OCI-LY7 (cell line): ENCODE results near the gene TMEM9B. TPM values are rescaled to one million over a fixed set of nuclear protein-coding genes. Genes with fewer than 3 reads are reported as not detected.
"Not testable (repeated sequence)": the region's sequence is repeated elsewhere in the genome, so short reads cannot be mapped to it uniquely, and the experiment has no call there.

ENCODE experiments used
- BruUV-seq: library from RNA; stranded (reverse); fragments of 400-500 nt; replicated peaks from 2 replicates; lab custom pipeline; 2021; lab: Mats Ljungman, UMichigan
- CTCF ChIA-PET: fragments of 300-600 bp; sonication (Branson Sonifier 250); formaldehyde crosslinking; loops from one replicate; lab custom pipeline; 2022; ENCODE audit warnings: antibody characterized with exemption; ENCODE audit not compliant: unreplicated experiment; lab: Charles Lee
- POLR2A ChIA-PET: fragments of 300-600 bp; sonication (Branson Sonifier 250); formaldehyde crosslinking; loops from one replicate; lab custom pipeline; 2022; ENCODE audit warnings: antibody characterized with exemption; lab: Charles Lee
- DNase-seq: peaks from one replicate; pipeline ENCODE4 v3.0.0-alpha.2; 2015; ENCODE audit warnings: low spot score
- H2AFZ ChIP-seq: fragments of 200-600 bp; sonication (generic), shearing (Covaris generic); 2 replicates; pipeline ENCODE4 v1.6.1; 2014; ENCODE audit warnings: mild to moderate bottlenecking, antibody characterized with exemption, low read length, moderate library complexity
- H3K27ac ChIP-seq: fragments of 200-600 bp; sonication (generic); 2 replicates; pipeline ENCODE4 v1.5.1; 2014; ENCODE audit warnings: mixed run types, low read depth, mild to moderate bottlenecking, moderate library complexity, low read length, inconsistent platforms; ENCODE audit not compliant: poor library complexity, severe bottlenecking
- H3K36me3 ChIP-seq: fragments of 200-600 bp; sonication (generic); 2 replicates; pipeline ENCODE4 v1.6.1; 2014; ENCODE audit warnings: mild to moderate bottlenecking, antibody characterized with exemption, low read length, moderate library complexity, mixed read lengths; ENCODE audit not compliant: insufficient read depth
- H3K4me1 ChIP-seq: fragments of 200-600 bp; sonication (generic); 2 replicates; pipeline ENCODE4 v1.5.1; 2014; ENCODE audit warnings: mild to moderate bottlenecking, low read length; ENCODE audit not compliant: insufficient read depth, poor library complexity, severe bottlenecking
- H3K4me2 ChIP-seq: fragments of 200-600 bp; sonication (generic); 2 replicates; pipeline ENCODE4 v1.6.1; 2014; ENCODE audit warnings: mild to moderate bottlenecking, low read length
- H3K4me3 ChIP-seq: fragments of 200-600 bp; sonication (generic); 2 replicates; pipeline ENCODE4 v1.5.1; 2014; ENCODE audit warnings: mild to moderate bottlenecking, low read depth, low read length; ENCODE audit not compliant: poor library complexity, severe bottlenecking
- H3K79me2 ChIP-seq: fragments of 200-600 bp; sonication (generic); 2 replicates; pipeline ENCODE4 v1.6.1; 2016; ENCODE audit warnings: low read depth, mild to moderate bottlenecking, low read length, moderate library complexity, mixed read lengths; ENCODE audit not compliant: insufficient read depth
- H3K9me2 ChIP-seq: fragments of 200-600 bp; sonication (generic); 2 replicates; pipeline ENCODE4 v1.6.1; 2016; ENCODE audit warnings: mild to moderate bottlenecking, low read length, mixed read lengths; ENCODE audit not compliant: insufficient read depth
- H3K9me3 ChIP-seq: fragments of 200-600 bp; sonication (generic); 2 replicates; pipeline ENCODE4 v1.6.1; 2014; ENCODE audit warnings: mild to moderate bottlenecking, mixed run types, low read length, mixed read lengths
- H4K20me1 ChIP-seq: fragments of 200-600 bp; sonication (generic); 2 replicates; pipeline ENCODE4 v1.6.1; 2014; ENCODE audit warnings: mild to moderate bottlenecking, antibody characterized with exemption, low read length, moderate library complexity, mixed read lengths; ENCODE audit not compliant: insufficient read depth
- CTCF ChIP-seq: fragments of 200-600 bp; sonication (generic); conservative IDR thresholded peaks from 2 replicates; pipeline ENCODE4 v1.5.1; 2014; ENCODE audit warnings: mild to moderate bottlenecking, antibody characterized with exemption, low read length, moderate library complexity, mixed read lengths
- EZH2phosphoT487 ChIP-seq: fragments of 200-600 bp; sonication (generic); IDR thresholded peaks from 2 replicates; pipeline ENCODE4 v1.6.1; 2018; ENCODE audit warnings: low read depth, borderline replicate concordance, mild to moderate bottlenecking, mixed run types, antibody characterized with exemption, low read length, moderate library complexity, mixed read lengths
- intact Hi-C: fragments of 100-400 bp; cut with micrococcal nuclease; formaldehyde crosslinking; loops from one replicate; pipeline ENCODE4 v1.10.0; 2022; ENCODE audit not compliant: unreplicated experiment
- total RNA-seq, 2 experiments: library from RNA; depleted of rRNA in 1 of 2; stranded (reverse); fragments of >200 nt in 1 of 2; shearing (Covaris generic) in 1 of 2; gene quantifications; 2 replicates each; pipeline ENCODE4 v1.2.3, GENCODE V29; 2014 to 2022

TMEM9B gene
- total RNA-seq, 2 experiments from 2014 or later = 13.0 to 13.4 TPM

GRCh38 chr11:8937159-8937558 lies 27.1 kb downstream of the TMEM9B start:
- BruUV-seq = no TSS peak
- Histone ChIP-seq H3K27ac (no peak overlapping the region), H3K9me3 (no peaks in the 10 kb centered on the region), H2AFZ (no peak overlapping the region), H3K4me1 (no peaks in the 10 kb centered on the region), H3K4me3 (no peak overlapping the region), H3K36me3 (no peaks in the 10 kb centered on the region), H3K4me2 (0 out of 2 replicates have a peak overlapping the region, but pooled peaks have one; percentile 8), H3K9me2 (no peaks in the 10 kb centered on the region), H3K79me2 (no peaks in the 10 kb centered on the region), H4K20me1 (no peaks in the 10 kb centered on the region; the same call in 1 of the 2 replicates)
- no peak for DNase-seq
- intact Hi-C loops = no loop called here
- CTCF ChIA-PET = interaction anchor here (0.8 kb wide), 1 partner anchor 22 kb away, joined by 4 read pairs; no protein-coding TSS in a partner anchor
- POLR2A ChIA-PET = interaction anchor here (0.5 kb wide), 1 partner anchor 25 kb away, joined by 5 read pairs; no protein-coding TSS in a partner anchor
- TF ChIP-seq CTCF (no peak), EZH2phosphoT487 (no peak)

DNA sequence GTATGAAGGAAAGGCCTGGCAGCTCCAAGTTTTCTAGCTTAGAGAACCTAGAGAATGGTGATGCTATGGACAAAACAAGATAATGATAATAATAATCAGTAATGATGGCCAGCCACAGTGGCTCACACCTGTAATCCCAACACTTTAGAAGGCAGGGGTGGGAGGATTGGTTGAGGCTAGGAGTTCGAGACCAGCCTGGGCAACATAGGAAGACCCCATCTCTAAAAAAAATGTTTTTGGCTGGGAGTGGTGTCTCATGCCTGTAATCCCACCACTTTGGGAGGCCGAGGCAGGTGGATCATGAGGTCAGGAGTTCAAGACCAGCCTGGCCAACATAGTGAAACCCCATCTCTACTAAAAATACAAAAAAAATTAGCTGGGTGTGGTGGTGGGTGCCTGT lies 28.5 kb downstream of the TMEM9B start:
- H3K9me3 ChIP-seq, DNase-seq, H2AFZ ChIP-seq, H3K9me2 ChIP-seq, H3K36me3 ChIP-seq, intact Hi-C loops, H3K4me3 ChIP-seq, BruUV-seq, H4K20me1 ChIP-seq, H3K79me2 ChIP-seq, H3K27ac ChIP-seq, H3K4me1 ChIP-seq, H3K4me2 ChIP-seq: not testable (repeated sequence)
- ChIA-PET POLR2A (interaction anchor here (1.0 to 1.1 kb wide), 2 partner anchors 24 to 29 kb away, joined by 3 to 7 read pairs; no protein-coding TSS in a partner anchor), CTCF (interaction anchor here (0.6 kb wide), 1 partner anchor 27 kb away, joined by 3 read pairs; no protein-coding TSS in a partner anchor)

DNA sequence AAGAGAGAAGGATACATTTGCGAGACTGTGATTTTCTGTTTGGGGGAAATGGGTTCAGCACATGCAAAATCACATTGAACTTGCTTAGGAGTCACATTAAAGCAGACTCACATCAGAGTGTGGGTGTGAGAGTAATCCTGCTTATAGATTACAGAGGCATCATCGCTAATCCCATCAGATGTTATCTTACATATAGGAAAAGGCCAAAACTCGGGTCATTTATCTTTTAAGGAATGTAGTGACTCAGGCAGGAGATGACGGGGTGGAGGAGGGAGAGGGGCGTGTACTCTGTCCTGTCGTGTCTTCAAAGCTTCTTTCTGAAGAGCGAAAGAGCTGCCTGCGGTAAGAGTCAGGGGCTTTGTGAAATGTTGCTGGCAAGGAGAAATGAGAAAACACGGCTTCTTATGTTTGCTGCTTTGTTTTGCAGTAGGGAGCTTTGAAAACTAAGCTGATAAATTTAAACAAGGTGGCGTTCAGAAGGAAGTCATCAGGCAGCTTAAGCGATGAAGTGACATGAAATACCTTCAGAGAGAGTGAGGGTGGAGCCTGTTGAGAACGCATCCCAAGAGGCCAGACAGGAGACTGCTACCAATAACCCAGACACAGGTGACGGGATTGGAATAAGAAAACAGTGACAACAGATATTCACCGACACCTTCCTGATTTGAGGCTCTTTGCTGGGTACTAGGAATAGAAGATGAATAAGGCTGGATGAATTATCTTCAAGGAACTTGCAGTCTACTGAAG lies 29.3 kb downstream of the TMEM9B start:
- H3K4me1 ChIP-seq = no peaks in the 10 kb centered on the region
- H3K4me3 ChIP-seq = no peak overlapping the region
- H3K4me2 ChIP-seq = no peak overlapping the region
- ChIA-PET POLR2A (interaction anchor here (1.0 kb wide), 1 partner anchor 25 kb away, joined by 7 read pairs; no protein-coding TSS in a partner anchor), CTCF (interaction anchor here (0.6 kb wide), 1 partner anchor 28 kb away, joined by 3 read pairs; no protein-coding TSS in a partner anchor)
- no peak overlapping the region for H3K27ac ChIP-seq
- TF ChIP-seq CTCF (no peak), EZH2phosphoT487 (no peak)
- no peaks in the 10 kb centered on the region for H3K9me3 ChIP-seq
- no peak overlapping the region for H2AFZ ChIP-seq
- H4K20me1 ChIP-seq = no peaks in the 10 kb centered on the region
- no peaks in the 10 kb centered on the region for H3K36me3 ChIP-seq
- intact Hi-C loops = no loop called here
- H3K9me2 ChIP-seq = no peaks in the 10 kb centered on the region
- DNase-seq = no peak
- H3K79me2 ChIP-seq = no peaks in the 10 kb centered on the region
- BruUV-seq = no TSS peak
